ENCODE data around the gene TIMM22. TPM values are rescaled to one million over a fixed set of nuclear protein-coding genes. Genes with fewer than 3 reads are reported as not detected.

The TIMM22 gene
- total RNA-seq, 3 donors from 2014 or later, result 8.2 to 11.4 (median 10.1) TPM

DNA sequence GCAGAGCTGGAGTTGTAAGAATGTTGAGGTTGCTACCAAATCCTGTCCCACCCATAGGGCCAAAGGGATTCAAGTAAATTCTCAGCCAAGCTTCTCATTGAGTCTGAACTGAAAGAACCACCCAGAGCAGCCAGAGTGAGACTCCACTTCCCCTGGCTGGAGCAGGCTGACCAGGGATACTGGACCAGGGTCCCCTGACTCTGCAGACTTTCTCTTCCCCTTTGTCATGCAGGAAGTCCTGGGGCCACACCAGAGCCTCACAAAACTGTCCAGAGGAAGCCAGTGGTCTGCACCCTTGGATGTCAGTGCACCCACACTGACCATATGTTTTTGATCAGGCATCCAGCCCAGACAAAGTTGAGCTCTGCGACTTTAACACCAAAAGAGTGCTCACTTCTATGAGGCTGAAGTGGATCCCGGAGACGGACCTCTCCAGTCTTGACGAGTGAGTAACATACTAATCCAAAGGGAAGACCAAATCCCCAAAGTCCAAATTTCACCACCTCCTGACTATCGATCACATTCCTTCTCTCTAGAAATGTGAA is 21.5 kb upstream of the TIMM22 start:
- Histone ChIP-seq H3K4me3 (no peak overlapping the region), H3K36me3 (ENCODE audit: low read depth) (no peaks in the 10 kb centered on the region), H3K4me1 (ENCODE audit: low read depth) (peaks cover 8% of the 10 kb centered on the region), H3K9me3 (no peaks in the 10 kb centered on the region)
- TF ChIP-seq, protein P1, sequence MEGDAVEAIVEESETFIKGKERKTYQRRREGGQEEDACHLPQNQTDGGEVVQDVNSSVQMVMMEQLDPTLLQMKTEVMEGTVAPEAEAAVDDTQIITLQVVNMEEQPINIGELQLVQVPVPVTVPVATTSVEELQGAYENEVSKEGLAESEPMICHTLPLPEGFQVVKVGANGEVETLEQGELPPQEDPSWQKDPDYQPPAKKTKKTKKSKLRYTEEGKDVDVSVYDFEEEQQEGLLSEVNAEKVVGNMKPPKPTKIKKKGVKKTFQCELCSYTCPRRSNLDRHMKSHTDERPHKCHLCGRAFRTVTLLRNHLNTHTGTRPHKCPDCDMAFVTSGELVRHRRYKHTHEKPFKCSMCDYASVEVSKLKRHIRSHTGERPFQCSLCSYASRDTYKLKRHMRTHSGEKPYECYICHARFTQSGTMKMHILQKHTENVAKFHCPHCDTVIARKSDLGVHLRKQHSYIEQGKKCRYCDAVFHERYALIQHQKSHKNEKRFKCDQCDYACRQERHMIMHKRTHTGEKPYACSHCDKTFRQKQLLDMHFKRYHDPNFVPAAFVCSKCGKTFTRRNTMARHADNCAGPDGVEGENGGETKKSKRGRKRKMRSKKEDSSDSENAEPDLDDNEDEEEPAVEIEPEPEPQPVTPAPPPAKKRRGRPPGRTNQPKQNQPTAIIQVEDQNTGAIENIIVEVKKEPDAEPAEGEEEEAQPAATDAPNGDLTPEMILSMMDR (IDR thresholded peaks at IDR 0.05), result no peak
- peak in 1 of 3 donors; percentile 6 for DNase-seq
- intact Hi-C loops (cut with DNase I, micrococcal nuclease), result no loop called here
- ATAC-seq, result no peak

DNA sequence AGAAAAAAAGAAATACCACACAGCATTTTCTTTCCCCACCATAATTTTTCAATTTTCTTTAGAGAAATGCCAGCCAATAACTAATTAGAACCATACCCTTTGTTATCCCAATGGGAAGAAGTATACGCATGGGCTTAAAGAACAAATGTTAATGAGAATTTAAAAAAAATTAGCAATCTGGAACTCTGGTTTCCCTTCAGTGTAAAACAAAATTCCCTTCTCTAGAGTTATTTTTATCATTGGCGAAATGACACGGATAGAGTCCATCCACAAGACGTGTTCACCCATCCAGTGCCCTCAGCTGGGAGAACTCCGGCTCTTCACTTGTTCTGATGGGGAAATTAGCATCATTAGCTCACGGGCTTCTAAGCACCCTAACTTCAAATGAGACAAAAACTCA is 20.6 kb upstream of the TIMM22 start:
- Histone ChIP-seq H3K4me3 (no peak overlapping the region), H3K4me1 (ENCODE audit: low read depth) (peaks cover 14% of the 10 kb centered on the region), H3K9me3 (no peaks in the 10 kb centered on the region), H3K36me3 (ENCODE audit: low read depth) (no peaks in the 10 kb centered on the region)
- DNase-seq (no peak), ATAC-seq (no peak)
- intact Hi-C loops (cut with DNase I, micrococcal nuclease), result no loop called here
- TF ChIP-seq, protein P1 (IDR thresholded peaks at IDR 0.05), result no peak

DNA sequence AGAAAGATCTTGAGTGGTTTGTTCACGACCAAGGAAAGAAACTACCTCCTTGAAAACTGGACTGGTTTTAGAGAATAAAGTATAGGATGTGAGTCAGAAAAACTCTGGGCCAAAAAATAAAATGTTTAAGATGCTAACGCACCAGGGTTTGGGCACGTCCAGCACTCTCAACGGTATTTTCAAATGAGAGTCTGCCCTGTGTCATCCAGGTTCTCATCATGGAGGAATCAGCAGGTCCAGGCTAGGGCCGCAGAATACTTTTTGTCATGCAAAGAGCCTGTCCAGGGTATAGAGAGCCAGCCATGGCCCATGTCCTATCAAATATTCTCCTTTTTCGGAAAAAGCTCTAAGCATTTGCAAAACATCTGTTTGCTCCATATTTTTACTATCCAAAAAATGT is 19.8 kb upstream of the TIMM22 start:
- no peak overlapping the region for H3K4me3 ChIP-seq
- intact Hi-C loops (cut with DNase I, micrococcal nuclease), result no loop called here
- H3K9me3 ChIP-seq, result no peaks in the 10 kb centered on the region
- no peak for DNase-seq
- peaks cover 16% of the 10 kb centered on the region for H3K4me1 ChIP-seq (ENCODE audit: low read depth)
- TF ChIP-seq, protein P1 (IDR thresholded peaks at IDR 0.05), result no peak
- no peaks in the 10 kb centered on the region for H3K36me3 ChIP-seq (ENCODE audit: low read depth)
- ATAC-seq, result no peak

DNA sequence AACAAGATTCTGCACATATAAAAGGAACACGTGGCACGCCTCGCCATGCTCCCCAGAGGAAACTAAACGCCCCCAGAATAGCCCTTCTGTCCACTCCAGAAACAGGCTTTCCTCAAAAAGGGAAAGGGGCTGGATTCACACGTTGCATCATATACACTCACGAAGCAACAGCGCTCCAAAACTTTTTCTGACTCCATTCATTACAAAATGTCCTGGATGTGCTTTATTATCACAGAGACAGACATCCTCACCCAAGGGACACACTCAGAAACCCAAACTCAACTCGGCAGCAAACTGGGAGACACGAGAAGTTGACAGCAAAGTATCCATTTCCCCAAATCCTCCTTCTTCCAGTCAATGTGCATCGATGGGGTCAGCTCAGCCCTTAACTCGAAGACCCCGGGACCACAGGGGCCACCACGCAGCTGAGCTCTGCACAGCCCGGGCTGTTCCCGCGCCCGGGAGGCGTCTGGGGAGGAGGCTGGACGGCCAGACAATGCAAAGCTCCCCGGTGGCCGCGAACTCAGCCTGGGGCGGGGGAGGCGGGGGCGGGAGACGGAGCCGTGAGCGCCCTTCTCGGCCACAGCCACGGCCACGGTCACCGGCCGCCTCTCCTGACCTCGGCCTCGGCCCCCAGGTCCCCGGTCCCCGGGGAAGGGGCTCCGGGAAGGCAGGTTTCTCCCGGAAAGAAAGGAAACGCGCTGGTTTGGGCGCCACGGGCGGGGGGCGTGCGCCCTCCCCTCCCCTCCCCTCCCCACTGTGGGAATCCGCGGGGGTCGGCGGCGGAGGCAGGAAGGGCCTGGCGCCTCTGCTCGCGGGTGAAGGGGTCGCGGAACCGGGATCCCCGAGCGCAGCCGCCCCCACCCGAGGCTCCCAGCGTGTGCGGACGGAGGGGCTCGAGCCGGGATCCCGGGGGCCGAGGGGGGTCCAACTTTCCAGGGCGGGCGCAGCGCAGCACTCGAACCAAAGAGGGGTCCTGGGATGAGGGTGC is 18.5 kb upstream of the TIMM22 start:
- ATAC-seq, result no peak
- intact Hi-C loops (cut with DNase I, micrococcal nuclease), result no loop called here
- Histone ChIP-seq H3K4me3 (peak overlapping the region; percentile 11), H3K9me3 (no peaks in the 10 kb centered on the region), H3K36me3 (ENCODE audit: low read depth) (no peaks in the 10 kb centered on the region), H3K4me1 (ENCODE audit: low read depth) (peaks cover 16% of the 10 kb centered on the region)
- peak in 1 of 3 donors; percentile 38 for DNase-seq
- TF ChIP-seq, protein P1 (IDR thresholded peaks at IDR 0.05), result no peak

DNA sequence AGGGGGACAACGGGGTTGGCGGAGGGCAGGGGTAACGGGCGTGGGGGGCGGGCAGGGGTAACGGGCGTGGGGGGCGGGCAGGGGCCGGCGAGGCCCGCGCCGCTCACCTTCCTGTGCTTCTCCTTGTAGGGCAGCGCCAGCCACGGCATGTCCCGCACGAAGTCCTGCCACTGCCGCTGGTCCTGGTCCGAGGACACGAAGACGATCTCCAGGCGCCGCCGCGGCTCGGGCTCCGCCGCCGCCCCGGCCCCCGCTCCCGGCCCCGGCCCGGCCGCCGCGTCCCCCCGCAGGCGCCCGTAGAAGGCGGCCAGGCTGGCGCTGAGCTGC is 17.8 kb upstream of the TIMM22 start:
- peak in 1 of 3 donors; percentile 63 for DNase-seq
- no peak for ATAC-seq
- Histone ChIP-seq H3K4me3 (no peak overlapping the region), H3K36me3 (ENCODE audit: low read depth) (no peaks in the 10 kb centered on the region), H3K9me3 (no peaks in the 10 kb centered on the region), H3K4me1 (ENCODE audit: low read depth) (peaks cover 16% of the 10 kb centered on the region)
- TF ChIP-seq, protein P1 (IDR thresholded peaks at IDR 0.05), result no peak
- intact Hi-C loops (cut with DNase I, micrococcal nuclease), result no loop called here
